ENCODE measurements around the gene MYO1F.

- TF ChIP-seq TAF1 (IDR thresholded peaks at IDR 0.05; ENCODE audit: borderline replicate concordance, low read depth, low read length): no peak
- no peak for TF ChIP-seq POLR2A (IDR thresholded peaks at IDR 0.05; ENCODE audit: low read depth, low read length)
- TF ChIP-seq POLR2AphosphoS5 (IDR thresholded peaks at IDR 0.05; ENCODE audit: low read depth, low read length): no peak
These were observed 31.5 kb downstream of the MYO1F start for GRCh38 chr19:8545743-8546142.

All from GM12892 (cell line).